Smooth muscle cell (in vitro differentiated cells): ENCODE results near the gene FTSJ1. TPM values are rescaled to one million over a fixed set of nuclear protein-coding genes. Genes with fewer than 3 reads are reported as not detected.
"Not testable (repeated sequence)": the region's sequence is repeated elsewhere in the genome, so short reads cannot be mapped to it uniquely, and the experiment has no call there.

Experiments used
- DNase-seq: peaks from one replicate; lab custom pipeline; 2025; ENCODE audit not compliant: unreplicated experiment; lab: John Stamatoyannopoulos, UW
- H2AFZ ChIP-seq: fragments of 200-600 bp; sonication (generic); 2 replicates; pipeline ENCODE4 v1.6.0; 2016; ENCODE audit warnings: antibody characterized with exemption, low read depth, mild to moderate bottlenecking
- H3F3A ChIP-seq: fragments of 200-600 bp; sonication (generic); 2 replicates; pipeline ENCODE4 v1.6.0; 2017; ENCODE audit warnings: antibody characterized with exemption, low read depth
- H3K27ac ChIP-seq: fragments of 200-600 bp; sonication (generic); 2 replicates; pipeline ENCODE4 v1.5.1; 2016; ENCODE audit warnings: low read depth, mild to moderate bottlenecking
- H3K27me3 ChIP-seq: fragments of 200-600 bp; sonication (generic); 2 replicates; pipeline ENCODE4 v1.6.1; 2016; ENCODE audit warnings: low read depth, mild to moderate bottlenecking
- H3K36me3 ChIP-seq: fragments of 200-600 bp; sonication (generic); 2 replicates; pipeline ENCODE4 v1.5.1; 2016; ENCODE audit warnings: low read depth
- H3K4me1 ChIP-seq: fragments of 200-600 bp; sonication (generic); 2 replicates; pipeline ENCODE4 v1.5.1; 2016; ENCODE audit warnings: low read depth
- H3K4me2 ChIP-seq: fragments of 200-600 bp; sonication (generic); 2 replicates; pipeline ENCODE4 v1.6.0; 2016; ENCODE audit warnings: mild to moderate bottlenecking
- H3K4me3 ChIP-seq: fragments of 200-600 bp; sonication (generic); 2 replicates; pipeline ENCODE4 v1.5.1; 2016; ENCODE audit warnings: mild to moderate bottlenecking
- H3K79me2 ChIP-seq: fragments of 200-600 bp; sonication (generic); 2 replicates; pipeline ENCODE4 v1.6.0; 2016; ENCODE audit warnings: low read depth, mild to moderate bottlenecking
- H3K9ac ChIP-seq: fragments of 200-600 bp; sonication (generic); 2 replicates; pipeline ENCODE4 v1.6.0; 2016; ENCODE audit warnings: low read depth
- H3K9me3 ChIP-seq: fragments of 200-600 bp; sonication (generic); replicated peaks from 2 replicates; pipeline ENCODE4 v1.5.1; 2016; ENCODE audit warnings: low read depth
- H4K20me1 ChIP-seq: fragments of 200-600 bp; sonication (generic); 2 replicates; pipeline ENCODE4 v1.6.0; 2016; ENCODE audit warnings: low read depth
- CTCF ChIP-seq: fragments of 200-600 bp; sonication (generic); IDR thresholded peaks from 2 replicates; pipeline ENCODE4 v1.5.1; 2017; ENCODE audit warnings: borderline replicate concordance, mild to moderate bottlenecking, antibody characterized with exemption; ENCODE audit not compliant: insufficient read depth, poor library complexity, severe bottlenecking
- WGBS: methylation state at CpG from one replicate; pipeline ENCODE4 v1.1.7; 2016; ENCODE audit warnings: low lambda C conversion rate; 5-methylcytosine and 5-hydroxymethylcytosine counted together
- polyA plus RNA-seq: library from polyadenylated mRNA; unstranded; fragments of >200 nt; fragmentation: Nextera tagmentation; extraction: Ambion mirVana; gene quantifications from 2 replicates; pipeline ENCODE4 v1.2.1, GENCODE V29; 2016
- total RNA-seq: library from RNA; depleted of rRNA; stranded (reverse); fragments of >200 nt; gene quantifications from 2 replicates; pipeline ENCODE4 v1.2.3, GENCODE V29; 2014

Gene FTSJ1
- total RNA-seq (60.6 and 78.9 TPM in 2 replicates), polyA plus RNA-seq (80.8 and 82.4 TPM in 2 replicates)

GRCh38 chrX:48475774-48476577 lies at the start of gene FTSJ1:
Gene FTSJ1 (plus strand): TSS chrX:48476199. CDS start chrX:48478048, 1,849 bp downstream.
- TF ChIP-seq CTCF, result no peak
- peak; percentile 75 for DNase-seq
- Histone ChIP-seq H3K27me3 (no peaks in the 10 kb centered on the region), H3K36me3 (no peaks in the 10 kb centered on the region), H3K9ac (peak within 1 kb of the TSS; percentile 79), H3K4me1 (no peaks in the 10 kb centered on the region), H3F3A (no peaks in the 10 kb centered on the region), H3K27ac (peak within 1 kb of the TSS; percentile 61), H3K4me3 (peak within 1 kb of the TSS; percentile 73), H3K79me2 (peaks cover 23% of the 10 kb centered on the region), H2AFZ (peak within 1 kb of the TSS; percentile 68), H3K4me2 (peak within 1 kb of the TSS; percentile 86), H4K20me1 (no peaks in the 10 kb centered on the region), H3K9me3 (no peaks in the 10 kb centered on the region)
- 42% methylated on average over 75 of the region's 75 CpGs for WGBS

- H2AFZ ChIP-seq, H4K20me1 ChIP-seq, H3K36me3 ChIP-seq, H3K79me2 ChIP-seq, H3K9ac ChIP-seq, H3K9me3 ChIP-seq, H3F3A ChIP-seq, H3K4me2 ChIP-seq, H3K4me3 ChIP-seq, H3K4me1 ChIP-seq, H3K27me3 ChIP-seq, H3K27ac ChIP-seq, DNase-seq: not testable (repeated sequence)
- no CpG with 5 or more reads among the region's 12 CpGs for WGBS
Observed at GRCh38 chrX:48427027-48427716, 48.8 kb upstream of the FTSJ1 start.

- not testable (repeated sequence) for H3K27me3 ChIP-seq, H3K9ac ChIP-seq, H3K4me2 ChIP-seq, H3K4me1 ChIP-seq, H3F3A ChIP-seq, H4K20me1 ChIP-seq, H3K36me3 ChIP-seq, H3K9me3 ChIP-seq, H3K79me2 ChIP-seq, H3K4me3 ChIP-seq, DNase-seq, H3K27ac ChIP-seq, H2AFZ ChIP-seq
- WGBS, result 77% methylated on average over 5 of the region's 5 CpGs
Observed at GRCh38 chrX:48429606-48430005, 46.4 kb upstream of the FTSJ1 start.

GRCh38 chrX:48430166-48430565 lies 45.8 kb upstream of the FTSJ1 start:
- H3K9ac ChIP-seq, H3K79me2 ChIP-seq, H3K27me3 ChIP-seq, H3K4me3 ChIP-seq, H3F3A ChIP-seq, H3K9me3 ChIP-seq, DNase-seq, H3K4me2 ChIP-seq, H3K4me1 ChIP-seq, H2AFZ ChIP-seq, H4K20me1 ChIP-seq, H3K27ac ChIP-seq, H3K36me3 ChIP-seq: not testable (repeated sequence)
- WGBS, result 35% methylated on average over 4 of the region's 4 CpGs

GRCh38 chrX:48433713-48434112 lies 42.3 kb upstream of the FTSJ1 start:
- H3K4me1 ChIP-seq, DNase-seq, H3K27me3 ChIP-seq, H3K27ac ChIP-seq, H4K20me1 ChIP-seq, H3K9ac ChIP-seq, H3K4me2 ChIP-seq, H3K4me3 ChIP-seq, H3F3A ChIP-seq, H3K79me2 ChIP-seq, H3K36me3 ChIP-seq, H2AFZ ChIP-seq, H3K9me3 ChIP-seq: not testable (repeated sequence)
- 80% methylated on average over 13 of the region's 13 CpGs for whole genome bisulfite sequencing

GRCh38 chrX:48447201-48447600 lies 28.8 kb upstream of the FTSJ1 start:
- H3K4me1 ChIP-seq, H2AFZ ChIP-seq, H3K4me3 ChIP-seq, H3K36me3 ChIP-seq, H3K9me3 ChIP-seq, H3K27ac ChIP-seq, H4K20me1 ChIP-seq, H3K79me2 ChIP-seq, H3K27me3 ChIP-seq, H3K9ac ChIP-seq, H3F3A ChIP-seq, H3K4me2 ChIP-seq, DNase-seq: not testable (repeated sequence)
- 81% methylated on average over 6 of the region's 6 CpGs for WGBS
